ENCODE measurements around the gene CEP112.

Gene CEP112

DNA sequence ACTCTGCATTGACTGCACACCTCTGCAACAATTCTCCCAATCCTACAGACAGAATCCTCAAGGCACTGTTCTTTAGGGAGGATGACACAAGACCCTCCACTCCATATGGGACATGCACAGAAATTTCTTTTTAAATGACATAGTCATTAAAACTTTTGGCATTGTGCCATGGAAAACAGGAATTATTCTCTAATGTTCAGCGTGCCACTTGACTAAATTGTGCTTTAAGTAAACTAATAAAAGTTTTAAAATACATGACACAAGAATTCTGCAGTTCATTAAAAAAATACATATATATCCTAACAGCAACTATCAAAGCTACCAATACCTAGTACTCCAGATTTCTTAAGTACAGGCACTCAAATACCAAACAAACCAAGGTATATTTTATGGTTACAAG, 16.0 kb downstream of the CEP112 start:
- DNase-seq: no peak
- Histone ChIP-seq H3K9me3 (no peaks in the 10 kb centered on the region), H3K27me3 (no peaks in the 10 kb centered on the region), H3K4me3 (no peak overlapping the region), H3K4me1 (no peaks in the 10 kb centered on the region), H3K27ac (no peak overlapping the region), H3K36me3 (peaks cover 0 to 20% (median 9%) of the 10 kb centered on the region in 3 donors)
- intact Hi-C loops (cut with DNase I; ENCODE audit: low total_unique reads): loop anchor here (10.0 kb wide), 1 partner anchor 941 kb away; no protein-coding TSS in a partner anchor
- no peak for TF ChIP-seq CTCF (IDR thresholded peaks at IDR 0.05)

- intact Hi-C loops (cut with DNase I; ENCODE audit: low total_unique reads): loop anchor here (10.0 kb wide), 1 partner anchor 938 kb away; no protein-coding TSS in a partner anchor
- no peak for DNase-seq
- H3K9me3 ChIP-seq: no peaks in the 10 kb centered on the region
- peaks cover 0 to 6% (median 1%) of the 10 kb centered on the region in 3 donors for H3K36me3 ChIP-seq
- H3K27me3 ChIP-seq: no peaks in the 10 kb centered on the region
- no peaks in the 10 kb centered on the region for H3K4me1 ChIP-seq
- no peak for TF ChIP-seq CTCF (IDR thresholded peaks at IDR 0.05)
- no peak overlapping the region for H3K27ac ChIP-seq
- H3K4me3 ChIP-seq: no peak overlapping the region
Measured at GRCh38 chr17:66172691-66173223, 19.2 kb downstream of the CEP112 start.

- H3K27ac ChIP-seq: no peak overlapping the region
- no peaks in the 10 kb centered on the region for H3K27me3 ChIP-seq
- no peaks in the 10 kb centered on the region for H3K4me1 ChIP-seq
- H3K4me3 ChIP-seq: no peak overlapping the region
- H3K9me3 ChIP-seq: no peaks in the 10 kb centered on the region
- H3K36me3 ChIP-seq: peaks cover 0 to 6% (median 0%) of the 10 kb centered on the region in 3 donors
- intact Hi-C loops (cut with DNase I; ENCODE audit: low total_unique reads): loop anchor here (10.0 kb wide), 1 partner anchor 937 kb away; no protein-coding TSS in a partner anchor
- DNase-seq: no peak
- no peak for TF ChIP-seq CTCF (IDR thresholded peaks at IDR 0.05)
Measured at GRCh38 chr17:66172144-66172543, 19.8 kb downstream of the CEP112 start.

GRCh38 chr17:66171692-66172091, 20.2 kb downstream of the CEP112 start:
- Histone ChIP-seq H3K4me3 (no peak overlapping the region), H3K4me1 (no peaks in the 10 kb centered on the region), H3K9me3 (no peaks in the 10 kb centered on the region), H3K27ac (no peak overlapping the region), H3K27me3 (no peaks in the 10 kb centered on the region), H3K36me3 (peaks cover 0 to 6% (median 0%) of the 10 kb centered on the region in 3 donors)
- DNase-seq: no peak
- no peak for TF ChIP-seq CTCF (IDR thresholded peaks at IDR 0.05)
- intact Hi-C loops (cut with DNase I; ENCODE audit: low total_unique reads): loop anchor here (10.0 kb wide), 1 partner anchor 937 kb away; no protein-coding TSS in a partner anchor

DNA sequence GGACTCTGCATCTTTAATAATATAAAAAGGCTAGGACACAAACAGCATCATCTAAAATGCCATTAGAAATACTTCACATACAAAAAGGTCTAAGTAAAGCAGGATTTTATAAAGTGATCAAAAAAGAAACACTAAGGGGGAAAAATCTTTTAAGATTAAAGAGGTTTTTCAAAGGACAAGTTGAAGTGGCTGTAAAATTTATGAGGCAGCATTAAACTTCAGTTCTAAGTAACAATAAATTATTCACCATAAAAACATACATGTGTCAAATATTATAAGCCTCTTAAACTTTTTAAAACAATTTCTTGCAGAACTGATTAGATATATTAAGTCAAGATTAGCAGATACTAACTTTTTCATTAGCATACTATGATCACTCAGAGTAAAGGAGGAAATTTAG, 20.8 kb downstream of the CEP112 start:
- intact Hi-C loops (cut with DNase I; ENCODE audit: low total_unique reads): loop anchor here (10.0 kb wide), 1 partner anchor 936 kb away; no protein-coding TSS in a partner anchor
- Histone ChIP-seq H3K9me3 (no peaks in the 10 kb centered on the region), H3K27ac (no peak overlapping the region), H3K36me3 (peaks cover 0 to 6% (median 0%) of the 10 kb centered on the region in 3 donors), H3K27me3 (no peaks in the 10 kb centered on the region), H3K4me3 (no peak overlapping the region), H3K4me1 (no peaks in the 10 kb centered on the region)
- TF ChIP-seq CTCF (IDR thresholded peaks at IDR 0.05): no peak
- DNase-seq: no peak
